AG10803 (cell line): ENCODE measurements around the gene AXIN2.

Source experiments
- DNase-seq: peaks from one replicate; pipeline ENCODE4 v3.0.0; 2010; ENCODE audit warnings: low read depth
- H3K4me3 ChIP-seq: 2 replicates; pipeline ENCODE4 v1.5.1; 2011; ENCODE audit warnings: mild to moderate bottlenecking, low read length, control low read depth
- CTCF ChIP-seq: conservative IDR thresholded peaks from 2 replicates; pipeline ENCODE4 v1.5.1; 2011; ENCODE audit warnings: mild to moderate bottlenecking, low read length, control low read depth, inconsistent platforms

AXIN2 gene

GRCh38 chr17:65589321-65589720 is 27.9 kb upstream of the AXIN2 start:
- DNase-seq, result peak; percentile 57
- H3K4me3 ChIP-seq, result no peak overlapping the region
- no peak for TF ChIP-seq CTCF

GRCh38 chr17:65588181-65588808 is 26.8 kb upstream of the AXIN2 start:
- H3K4me3 ChIP-seq, result no peak overlapping the region
- no peak for TF ChIP-seq CTCF
- DNase-seq, result no peak

- no peak overlapping the region for H3K4me3 ChIP-seq
- TF ChIP-seq CTCF, result no peak
- peak; percentile 31 for DNase-seq
Measured at GRCh38 chr17:65587534-65588180, 26.2 kb upstream of the AXIN2 start.

GRCh38 chr17:65586899-65587298 is 25.5 kb upstream of the AXIN2 start:
- TF ChIP-seq CTCF, result no peak
- no peak overlapping the region for H3K4me3 ChIP-seq
- DNase-seq, result no peak

- no peak overlapping the region for H3K4me3 ChIP-seq
- DNase-seq, result peak; percentile 58
Measured at GRCh38 chr17:65584604-65585521, 23.4 kb upstream of the AXIN2 start.

GRCh38 chr17:65583921-65584603 is 22.6 kb upstream of the AXIN2 start:
- no peak for DNase-seq
- H3K4me3 ChIP-seq, result no peak overlapping the region
- no peak for TF ChIP-seq CTCF

More at GRCh38 chr17:65584604-65585521, 23.4 kb upstream of the AXIN2 start:
- TF ChIP-seq CTCF, result no peak
